NCI-H510A (cell line): ENCODE measurements around the gene PCDHGB5.
"Not testable (repeated sequence)": the region's sequence is repeated elsewhere in the genome, so short reads cannot be mapped to it uniquely, and the experiment has no call there.

Source experiments
- DNase-seq: peaks from one replicate; lab custom pipeline; 2025; lab: John Stamatoyannopoulos, UW

The PCDHGB5 gene

DNA sequence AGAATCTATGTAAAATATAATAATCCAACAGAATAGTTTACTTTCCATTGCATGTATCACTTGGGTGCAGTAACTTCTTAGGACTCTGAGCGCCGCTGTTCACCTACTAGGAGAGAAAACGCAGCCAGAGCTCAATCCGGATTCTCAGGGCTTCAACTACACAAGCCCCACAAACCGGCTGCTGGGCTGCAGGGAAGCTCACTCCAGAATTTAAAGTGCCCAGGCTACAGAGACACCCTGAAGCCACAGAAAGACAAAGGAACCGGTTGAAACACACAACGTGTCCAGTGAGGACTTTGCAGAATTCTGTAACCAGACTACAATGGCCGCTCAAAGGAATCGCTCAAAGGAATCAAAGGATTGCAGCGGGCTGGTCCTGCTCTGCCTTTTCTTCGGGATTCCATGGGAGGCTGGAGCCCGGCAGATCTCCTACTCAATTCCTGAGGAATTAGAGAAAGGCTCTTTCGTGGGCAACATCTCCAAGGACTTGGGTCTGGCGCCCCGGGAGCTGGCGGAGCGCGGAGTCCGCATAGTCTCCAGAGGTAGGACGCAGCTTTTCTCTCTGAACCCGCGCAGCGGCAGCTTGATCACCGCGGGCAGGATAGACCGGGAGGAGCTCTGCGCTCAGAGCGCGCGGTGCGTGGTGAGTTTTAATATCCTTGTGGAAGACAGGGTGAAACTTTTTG lies 15.2 kb downstream of the PCDHGB5 start, which contains the start of gene PCDHGA10:
Gene PCDHGA10, plus strand, starts transcription at position 134 of the 686 bp plus-strand sequence. Its CDS starts 189 bp downstream, at position 323.
- DNase-seq: no peak

DNA sequence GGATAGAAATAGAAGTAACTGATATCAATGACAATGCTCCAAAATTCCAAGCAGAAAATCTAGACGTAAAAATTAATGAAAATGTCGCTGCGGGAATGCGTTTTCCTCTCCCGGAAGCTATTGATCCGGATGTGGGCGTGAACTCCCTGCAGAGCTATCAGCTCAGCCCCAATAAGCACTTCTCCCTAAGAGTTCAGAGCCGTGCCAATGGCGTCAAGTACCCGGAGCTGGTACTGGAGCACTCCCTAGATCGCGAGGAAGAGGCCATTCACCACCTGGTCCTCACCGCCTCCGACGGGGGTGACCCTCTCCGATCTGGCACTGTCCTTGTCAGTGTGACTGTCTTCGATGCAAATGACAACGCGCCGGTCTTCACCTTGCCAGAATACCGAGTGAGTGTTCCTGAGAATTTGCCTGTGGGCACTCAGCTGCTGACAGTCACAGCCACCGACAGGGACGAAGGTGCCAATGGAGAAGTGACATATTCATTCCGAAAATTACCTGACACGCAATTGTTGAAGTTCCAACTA lies 15.9 kb downstream of the PCDHGB5 start:
- DNase-seq: no peak

DNA sequence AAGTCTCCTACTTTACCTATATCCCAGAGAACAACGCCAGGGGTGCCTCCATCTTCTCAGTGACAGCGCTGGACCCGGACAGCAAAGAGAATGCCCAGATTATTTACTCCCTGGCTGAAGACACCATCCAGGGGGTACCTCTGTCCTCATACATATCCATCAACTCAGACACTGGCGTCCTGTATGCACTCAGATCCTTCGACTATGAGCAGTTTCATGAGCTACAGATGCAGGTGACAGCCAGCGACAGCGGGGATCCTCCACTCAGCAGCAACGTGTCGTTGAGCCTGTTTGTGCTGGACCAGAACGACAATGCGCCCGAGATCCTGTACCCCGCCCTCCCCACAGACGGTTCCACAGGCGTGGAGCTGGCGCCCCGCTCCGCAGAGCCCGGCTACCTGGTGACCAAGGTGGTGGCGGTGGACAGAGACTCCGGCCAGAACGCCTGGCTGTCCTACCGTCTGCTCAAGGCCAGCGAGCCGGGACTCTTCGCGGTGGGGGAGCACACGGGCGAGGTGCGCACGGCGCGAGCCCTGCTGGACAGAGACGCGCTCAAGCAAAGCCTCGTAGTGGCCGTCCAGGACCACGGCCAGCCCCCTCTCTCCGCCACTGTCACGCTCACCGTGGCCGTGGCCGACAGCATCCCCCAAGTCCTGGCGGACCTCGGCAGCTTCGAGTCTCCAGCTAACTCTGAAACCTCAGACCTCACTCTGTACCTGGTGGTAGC lies 17.0 kb downstream of the PCDHGB5 start:
- not testable (repeated sequence) for DNase-seq

DNA sequence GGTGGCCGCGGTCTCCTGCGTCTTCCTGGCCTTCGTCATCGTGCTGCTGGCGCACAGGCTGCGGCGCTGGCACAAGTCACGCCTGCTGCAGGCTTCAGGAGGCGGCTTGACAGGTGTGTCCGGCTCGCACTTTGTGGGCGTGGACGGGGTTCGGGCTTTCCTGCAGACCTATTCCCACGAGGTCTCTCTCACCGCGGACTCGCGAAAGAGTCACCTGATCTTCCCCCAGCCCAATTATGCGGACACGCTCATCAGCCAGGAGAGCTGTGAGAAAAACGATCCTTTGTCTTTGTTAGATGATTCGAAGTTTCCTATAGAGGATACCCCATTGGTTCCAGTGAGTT lies 17.5 kb downstream of the PCDHGB5 start:
- not testable (repeated sequence) for DNase-seq

DNA sequence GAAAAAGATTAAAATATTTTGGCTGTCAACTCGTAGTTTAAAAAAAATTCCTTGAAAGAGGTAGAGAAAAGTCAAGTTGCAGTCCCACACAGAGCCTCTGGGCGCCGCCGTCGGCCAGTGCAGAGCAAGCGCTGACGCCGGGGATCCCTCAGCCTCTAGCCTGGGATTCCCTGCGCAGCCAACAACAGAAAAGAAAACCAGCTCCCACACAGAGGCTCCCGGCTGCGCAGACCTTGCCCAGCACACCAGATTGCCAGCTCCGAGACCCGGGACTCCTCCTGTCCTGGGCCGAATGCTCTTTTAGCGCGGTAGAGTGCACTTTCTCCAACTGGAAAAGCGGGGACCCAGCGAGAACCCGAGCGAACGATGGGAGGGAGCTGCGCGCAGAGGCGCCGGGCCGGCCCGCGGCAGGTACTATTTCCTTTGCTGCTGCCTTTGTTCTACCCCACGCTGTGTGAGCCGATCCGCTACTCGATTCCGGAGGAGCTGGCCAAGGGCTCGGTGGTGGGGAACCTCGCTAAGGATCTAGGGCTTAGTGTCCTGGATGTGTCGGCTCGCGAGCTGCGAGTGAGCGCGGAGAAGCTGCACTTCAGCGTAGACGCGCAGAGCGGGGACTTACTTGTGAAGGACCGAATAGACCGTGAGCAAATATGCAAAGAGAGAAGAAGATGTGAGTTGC lies 19.9 kb downstream of the PCDHGB5 start, which contains the start of gene PCDHGB7:
Gene PCDHGB7, plus strand, starts transcription at position 184 of the 679 bp plus-strand sequence. Its CDS starts 183 bp downstream, at position 367.
- DNase-seq: not testable (repeated sequence)

DNA sequence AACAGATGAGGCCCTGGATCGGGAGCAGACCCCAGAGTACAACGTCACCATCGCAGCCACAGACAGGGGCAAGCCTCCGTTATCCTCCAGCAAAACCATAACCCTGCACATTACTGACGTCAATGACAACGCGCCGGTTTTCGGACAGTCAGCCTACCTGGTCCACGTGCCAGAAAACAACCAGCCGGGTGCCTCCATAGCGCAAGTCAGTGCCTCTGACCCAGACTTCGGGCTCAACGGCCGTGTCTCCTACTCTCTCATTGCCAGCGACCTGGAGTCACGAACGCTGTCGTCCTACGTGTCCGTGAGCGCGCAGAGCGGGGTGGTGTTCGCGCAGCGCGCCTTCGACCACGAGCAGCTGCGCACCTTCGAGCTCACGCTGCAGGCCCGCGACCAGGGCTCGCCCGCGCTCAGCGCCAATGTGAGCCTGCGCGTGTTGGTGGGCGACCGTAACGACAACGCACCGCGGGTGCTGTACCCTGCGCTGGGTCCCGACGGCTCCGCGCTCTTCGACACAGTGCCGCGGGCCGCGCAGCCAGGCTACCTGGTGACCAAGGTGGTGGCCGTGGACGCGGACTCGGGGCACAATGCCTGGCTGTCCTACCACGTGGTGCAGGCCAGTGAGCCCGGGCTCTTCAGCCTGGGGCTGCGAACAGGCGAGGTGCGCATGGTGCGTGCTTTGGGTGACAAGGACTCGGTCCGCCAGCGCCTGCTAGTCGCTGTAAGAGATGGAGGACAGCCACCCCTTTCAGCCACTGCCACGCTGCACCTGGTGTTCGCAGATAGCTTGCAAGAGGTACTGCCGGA lies 21.5 kb downstream of the PCDHGB5 start:
- no peak for DNase-seq

DNA sequence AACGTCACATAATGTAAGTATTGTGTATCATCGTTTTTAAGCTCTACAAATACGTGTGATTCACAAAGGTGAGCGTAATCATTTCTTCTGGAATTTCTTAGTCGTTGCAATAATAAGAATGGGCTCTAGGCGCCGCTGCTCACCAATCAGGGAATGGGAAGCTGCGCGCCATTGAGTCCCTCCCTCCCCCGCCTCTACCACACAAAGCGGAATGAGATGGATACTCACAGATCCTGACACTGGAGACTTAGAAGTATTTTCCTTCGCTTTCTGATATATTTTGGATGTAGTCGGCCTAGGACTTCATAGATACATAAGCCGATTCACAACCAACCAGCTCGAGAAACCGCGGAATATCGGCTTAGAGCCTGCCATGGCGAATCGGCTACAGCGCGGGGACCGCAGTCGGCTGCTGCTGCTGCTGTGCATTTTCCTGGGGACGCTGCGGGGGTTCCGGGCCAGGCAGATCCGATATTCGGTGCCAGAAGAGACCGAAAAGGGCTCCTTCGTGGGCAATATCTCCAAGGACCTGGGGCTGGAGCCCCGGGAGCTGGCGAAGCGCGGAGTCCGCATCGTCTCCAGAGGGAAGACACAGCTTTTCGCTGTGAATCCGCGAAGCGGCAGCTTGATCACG lies 23.2 kb downstream of the PCDHGB5 start, which contains the start of gene PCDHGA11:
Gene PCDHGA11, plus strand, starts transcription at position 197 of the 634 bp plus-strand sequence. Its CDS starts 177 bp downstream, at position 374.
- DNase-seq: no peak

DNA sequence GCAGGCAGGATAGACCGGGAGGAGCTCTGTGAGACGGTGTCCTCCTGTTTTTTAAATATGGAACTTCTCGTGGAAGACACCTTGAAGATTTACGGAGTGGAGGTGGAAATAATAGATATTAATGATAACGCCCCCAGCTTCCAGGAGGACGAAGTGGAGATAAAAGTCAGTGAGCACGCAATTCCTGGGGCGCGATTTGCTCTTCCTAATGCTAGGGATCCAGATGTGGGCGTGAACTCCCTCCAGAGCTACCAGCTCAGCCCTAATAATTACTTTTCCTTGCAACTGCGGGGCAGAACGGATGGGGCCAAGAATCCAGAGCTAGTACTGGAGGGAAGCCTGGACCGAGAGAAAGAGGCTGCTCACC lies 23.7 kb downstream of the PCDHGB5 start:
- DNase-seq: no peak

DNA sequence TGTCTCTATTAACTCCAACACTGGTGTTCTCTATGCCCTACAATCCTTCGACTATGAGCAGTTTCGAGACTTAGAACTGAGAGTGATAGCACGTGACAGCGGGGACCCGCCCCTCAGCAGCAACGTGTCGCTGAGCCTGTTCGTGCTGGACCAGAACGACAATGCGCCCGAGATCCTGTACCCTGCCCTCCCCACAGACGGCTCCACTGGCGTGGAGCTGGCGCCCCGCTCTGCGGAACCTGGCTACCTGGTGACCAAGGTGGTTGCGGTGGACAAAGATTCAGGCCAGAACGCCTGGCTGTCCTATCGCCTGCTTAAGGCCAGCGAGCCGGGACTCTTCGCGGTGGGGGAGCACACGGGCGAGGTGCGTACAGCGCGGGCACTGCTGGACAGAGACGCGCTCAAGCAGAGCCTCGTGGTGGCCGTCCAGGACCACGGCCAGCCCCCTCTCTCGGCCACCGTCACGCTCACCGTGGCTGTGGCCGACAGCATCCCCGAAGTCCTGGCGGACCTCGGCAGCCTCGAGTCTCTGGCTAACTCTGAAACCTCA lies 25.1 kb downstream of the PCDHGB5 start:
- no peak for DNase-seq

DNA sequence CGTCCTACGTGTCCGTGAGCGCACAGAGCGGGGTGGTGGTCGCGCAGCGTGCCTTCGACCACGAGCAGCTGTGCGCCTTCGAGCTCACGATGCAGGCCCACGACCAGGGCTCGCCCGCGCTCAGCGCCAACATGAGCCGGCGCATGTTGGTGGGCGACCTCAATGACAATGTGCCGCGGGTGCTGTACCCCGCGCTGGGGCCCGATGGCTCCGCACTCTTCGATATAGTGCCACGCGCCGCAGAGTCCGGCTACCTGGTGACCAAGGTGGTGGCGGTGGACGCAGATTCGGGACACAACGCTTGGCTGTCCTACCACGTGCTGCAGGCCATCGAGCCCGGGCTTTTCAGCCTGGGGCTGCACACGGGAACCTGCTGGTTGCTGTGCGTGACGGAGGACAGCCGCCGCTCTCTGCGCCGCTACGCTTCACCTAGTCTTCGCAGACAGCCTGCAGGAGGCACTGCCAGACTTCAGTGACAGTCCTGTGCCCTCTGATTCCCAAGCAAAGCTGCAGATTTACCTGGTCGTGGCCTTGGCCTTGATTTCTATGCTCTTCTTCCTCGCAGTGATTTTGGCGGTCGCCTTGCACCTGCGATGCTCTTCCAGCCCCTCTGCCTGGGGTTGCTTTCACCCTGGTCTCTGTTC lies 30.2 kb downstream of the PCDHGB5 start:
- no peak for DNase-seq

DNA sequence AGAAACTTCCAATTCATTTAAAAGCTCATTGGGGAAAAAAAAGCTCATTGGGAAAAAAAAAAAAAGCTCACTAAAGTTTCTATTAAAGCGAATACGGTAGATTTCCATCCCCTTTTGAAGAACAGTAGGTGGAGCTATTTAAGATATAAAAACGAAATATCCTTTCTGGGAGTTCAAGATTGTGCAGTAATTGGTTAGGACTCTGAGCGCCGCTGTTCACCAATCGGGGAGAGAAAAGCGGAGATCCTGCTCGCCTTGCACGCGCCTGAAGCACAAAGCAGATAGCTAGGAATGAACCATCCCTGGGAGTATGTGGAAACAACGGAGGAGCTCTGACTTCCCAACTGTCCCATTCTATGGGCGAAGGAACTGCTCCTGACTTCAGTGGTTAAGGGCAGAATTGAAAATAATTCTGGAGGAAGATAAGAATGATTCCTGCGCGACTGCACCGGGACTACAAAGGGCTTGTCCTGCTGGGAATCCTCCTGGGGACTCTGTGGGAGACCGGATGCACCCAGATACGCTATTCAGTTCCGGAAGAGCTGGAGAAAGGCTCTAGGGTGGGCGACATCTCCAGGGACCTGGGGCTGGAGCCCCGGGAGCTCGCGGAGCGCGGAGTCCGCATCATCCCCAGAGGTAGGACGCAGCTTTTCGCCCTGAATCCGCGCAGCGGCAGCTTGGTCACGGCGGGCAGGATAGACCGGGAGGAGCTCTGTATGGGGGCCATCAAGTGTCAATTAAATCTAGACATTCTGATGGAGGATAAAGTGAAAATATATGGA lies 32.8 kb downstream of the PCDHGB5 start, which contains the start of gene PCDHGA12:
Gene PCDHGA12, plus strand, starts transcription at position 176 of the 782 bp plus-strand sequence. Its CDS starts 253 bp downstream, at position 429.
- no peak for DNase-seq

DNA sequence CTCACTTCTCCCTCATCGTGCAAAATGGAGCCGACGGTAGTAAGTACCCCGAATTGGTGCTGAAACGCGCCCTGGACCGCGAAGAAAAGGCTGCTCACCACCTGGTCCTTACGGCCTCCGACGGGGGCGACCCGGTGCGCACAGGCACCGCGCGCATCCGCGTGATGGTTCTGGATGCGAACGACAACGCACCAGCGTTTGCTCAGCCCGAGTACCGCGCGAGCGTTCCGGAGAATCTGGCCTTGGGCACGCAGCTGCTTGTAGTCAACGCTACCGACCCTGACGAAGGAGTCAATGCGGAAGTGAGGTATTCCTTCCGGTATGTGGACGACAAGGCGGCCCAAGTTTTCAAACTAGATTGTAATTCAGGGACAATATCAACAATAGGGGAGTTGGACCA lies 33.5 kb downstream of the PCDHGB5 start:
- no peak for DNase-seq

DNA sequence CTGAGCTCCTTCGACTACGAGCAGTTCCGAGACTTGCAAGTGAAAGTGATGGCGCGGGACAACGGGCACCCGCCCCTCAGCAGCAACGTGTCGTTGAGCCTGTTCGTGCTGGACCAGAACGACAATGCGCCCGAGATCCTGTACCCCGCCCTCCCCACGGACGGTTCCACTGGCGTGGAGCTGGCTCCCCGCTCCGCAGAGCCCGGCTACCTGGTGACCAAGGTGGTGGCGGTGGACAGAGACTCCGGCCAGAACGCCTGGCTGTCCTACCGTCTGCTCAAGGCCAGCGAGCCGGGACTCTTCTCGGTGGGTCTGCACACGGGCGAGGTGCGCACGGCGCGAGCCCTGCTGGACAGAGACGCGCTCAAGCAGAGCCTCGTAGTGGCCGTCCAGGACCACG lies 34.6 kb downstream of the PCDHGB5 start:
- not testable (repeated sequence) for DNase-seq

DNA sequence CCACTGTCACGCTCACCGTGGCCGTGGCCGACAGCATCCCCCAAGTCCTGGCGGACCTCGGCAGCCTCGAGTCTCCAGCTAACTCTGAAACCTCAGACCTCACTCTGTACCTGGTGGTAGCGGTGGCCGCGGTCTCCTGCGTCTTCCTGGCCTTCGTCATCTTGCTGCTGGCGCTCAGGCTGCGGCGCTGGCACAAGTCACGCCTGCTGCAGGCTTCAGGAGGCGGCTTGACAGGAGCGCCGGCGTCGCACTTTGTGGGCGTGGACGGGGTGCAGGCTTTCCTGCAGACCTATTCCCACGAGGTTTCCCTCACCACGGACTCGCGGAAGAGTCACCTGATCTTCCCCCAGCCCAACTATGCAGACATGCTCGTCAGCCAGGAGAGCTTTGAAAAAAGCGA lies 35.0 kb downstream of the PCDHGB5 start:
- not testable (repeated sequence) for DNase-seq

DNA sequence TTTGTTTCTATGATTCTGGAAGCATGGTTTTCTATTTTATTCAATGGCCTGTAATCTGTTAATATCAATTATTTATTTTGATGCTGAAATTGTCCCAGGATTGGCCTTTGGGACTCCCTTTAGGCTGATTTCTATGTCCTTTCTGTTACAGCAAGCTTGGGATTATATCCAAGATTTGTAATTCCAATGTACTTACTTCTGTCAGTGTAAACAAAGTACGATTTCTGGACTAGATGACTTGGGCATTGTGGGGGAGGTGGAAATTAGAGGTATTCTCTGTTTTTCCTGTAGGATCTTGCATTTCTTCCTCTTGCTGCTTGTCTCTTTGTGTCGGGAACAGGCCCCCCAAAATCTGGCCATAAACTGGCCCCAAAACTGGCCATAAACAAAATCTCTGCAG lies 36.3 kb downstream of the PCDHGB5 start:
- DNase-seq: no peak

DNA sequence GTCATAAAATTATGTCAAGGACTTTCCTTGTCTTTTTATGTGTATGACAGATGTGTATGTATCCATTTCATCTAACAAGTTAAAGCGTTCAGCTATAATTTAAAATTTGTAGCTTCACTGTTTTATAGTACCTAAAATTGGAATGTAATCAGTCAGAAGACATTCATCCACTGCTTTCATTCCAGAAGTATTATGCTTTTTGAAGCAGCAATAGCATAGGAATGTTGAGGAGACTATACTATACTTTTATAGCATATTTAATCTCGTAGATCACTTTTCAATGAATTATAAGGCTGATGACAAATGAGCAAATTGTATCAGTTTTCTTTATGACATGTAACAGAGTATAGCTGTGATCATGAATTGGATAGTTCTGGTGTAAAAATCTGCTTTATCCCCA lies 39.5 kb downstream of the PCDHGB5 start:
- DNase-seq: no peak

DNA sequence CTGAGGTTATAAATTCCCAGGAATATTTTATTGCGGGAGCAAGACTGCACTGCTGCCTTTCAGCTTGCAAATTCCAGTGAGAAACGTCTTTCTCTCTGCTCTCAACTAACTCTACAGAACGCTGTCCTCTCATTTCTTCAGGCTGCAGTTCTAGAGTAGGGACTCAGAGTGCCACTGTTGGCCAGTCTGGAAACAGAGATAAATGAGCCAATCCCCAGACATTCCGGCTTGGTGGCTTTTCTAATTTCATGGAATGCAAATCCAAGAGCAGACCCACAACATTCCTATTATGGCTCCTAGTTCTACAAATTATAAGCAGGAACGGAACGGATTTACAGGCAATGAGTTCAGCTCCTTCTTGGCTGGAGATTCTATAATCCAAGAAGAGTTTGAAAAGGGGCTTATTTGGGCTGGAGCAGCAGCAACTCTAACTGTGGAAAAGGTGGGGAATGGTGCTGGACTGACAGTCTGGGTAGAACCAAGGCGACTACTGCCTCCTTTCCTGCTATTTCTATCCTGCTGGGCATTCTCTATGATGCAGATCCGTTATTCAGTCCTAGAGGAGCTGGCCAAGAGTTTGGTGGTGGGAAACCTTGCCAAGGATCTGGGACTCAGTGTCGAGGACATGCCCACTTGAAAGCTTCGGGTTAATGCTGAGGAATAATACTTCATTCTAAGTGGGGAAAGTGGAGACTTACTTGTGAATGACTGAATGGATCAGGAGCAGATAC lies 41.8 kb downstream of the PCDHGB5 start:
- no peak for DNase-seq

DNA sequence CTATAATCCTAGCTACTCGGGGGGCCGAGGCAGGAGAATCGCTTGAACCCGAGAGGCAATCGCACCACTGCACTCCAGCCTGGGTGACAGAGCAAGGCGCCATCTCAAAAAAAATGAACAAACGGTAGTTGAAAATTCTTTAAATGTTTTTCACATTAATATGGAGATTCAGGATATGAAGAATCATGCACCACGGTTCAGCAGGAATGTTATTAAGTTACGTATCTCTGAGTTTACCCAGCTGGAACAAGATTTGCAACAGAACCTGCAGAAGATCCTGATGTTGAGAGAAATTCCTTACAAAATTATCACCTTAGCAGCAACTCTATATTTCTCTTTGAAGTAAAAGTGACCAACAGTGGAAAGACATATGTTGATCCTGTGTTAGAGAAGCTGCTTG lies 42.6 kb downstream of the PCDHGB5 start:
- DNase-seq: no peak
